GM21526 (cell line): ENCODE data around the gene GSG1L.

Experiments used
- ATAC-seq: cut with Tn5 transposase; IDR thresholded peaks from one replicate; pipeline ENCODE4 v1.9.1; 2021; ENCODE audit warnings: moderate library complexity; ENCODE audit not compliant: unreplicated experiment, low FRiP score

Gene GSG1L

GRCh38 chr16:28067604-28068379, 4.3 kb upstream of the GSG1L start:
- ATAC-seq, result no peak

- no peak for ATAC-seq
Observed at GRCh38 chr16:28064706-28065249, 1.3 kb upstream of the GSG1L start.

GRCh38 chr16:28064150-28064549, 636 bp upstream of the GSG1L start:
- ATAC-seq, result no peak

DNA sequence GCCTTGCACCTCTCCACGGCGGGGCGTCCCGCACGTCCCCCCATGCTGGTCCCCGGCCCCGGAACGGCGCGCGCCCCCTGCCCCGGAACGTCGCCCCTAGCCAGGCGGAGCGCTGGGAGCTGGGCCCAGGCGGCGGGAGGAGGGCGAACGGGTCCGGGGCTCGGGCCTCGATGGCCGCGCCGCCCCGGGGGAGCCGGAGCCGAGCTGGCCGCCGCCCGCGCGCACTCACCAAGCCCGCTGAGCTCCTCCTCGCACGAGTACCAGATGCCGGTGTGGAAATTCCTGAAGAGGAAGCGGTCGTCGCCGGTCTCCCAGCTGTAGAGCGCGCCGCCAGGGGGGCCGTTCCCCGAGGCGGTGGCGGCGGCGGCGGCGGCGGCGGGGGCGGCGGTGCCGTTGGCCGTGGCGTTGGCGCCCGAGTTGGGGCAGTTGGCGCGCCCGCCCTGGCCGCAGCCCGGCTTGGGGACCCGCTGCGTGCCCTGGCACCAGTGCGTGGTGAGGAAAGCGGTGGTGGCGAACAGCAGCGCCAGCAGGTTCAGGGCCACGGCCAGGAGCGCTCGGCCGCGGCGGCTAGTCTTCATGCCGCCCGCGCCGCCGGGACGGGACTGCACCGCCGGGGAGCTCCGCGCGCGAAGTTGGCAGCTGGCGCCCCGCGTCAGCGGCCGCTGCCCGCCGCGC, 530 bp downstream of the GSG1L start:
- no peak for ATAC-seq

DNA sequence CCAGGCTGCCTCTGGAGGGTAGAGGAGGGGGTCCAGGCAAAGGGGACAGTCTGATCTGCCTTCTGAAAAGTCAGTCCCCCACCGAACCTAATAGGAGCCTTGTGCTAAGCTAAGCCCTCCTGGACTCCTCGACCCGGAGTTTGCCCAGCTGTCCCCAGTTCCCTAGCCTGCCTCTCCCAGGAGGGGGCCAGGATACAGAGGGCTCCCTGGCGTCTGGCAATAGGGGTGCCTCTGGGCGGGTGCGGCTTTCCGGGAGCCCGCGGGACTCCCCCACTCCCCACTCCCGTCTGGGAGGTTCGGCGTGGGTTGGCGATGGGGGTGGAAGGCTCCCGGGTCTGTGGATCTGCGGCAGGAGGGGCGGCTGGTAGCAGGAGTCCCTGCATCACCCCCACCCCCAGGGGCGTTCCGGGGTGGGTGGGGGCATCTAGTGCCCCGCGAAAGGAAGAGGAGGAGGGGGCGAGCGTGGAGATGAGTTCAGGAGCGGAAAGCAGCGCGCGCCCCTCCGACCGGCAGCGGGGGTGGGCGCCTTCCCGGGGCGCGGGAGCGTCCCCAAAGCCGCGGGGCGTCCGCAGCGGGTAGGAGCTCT, 1.2 kb downstream of the GSG1L start:
- no peak for ATAC-seq

DNA sequence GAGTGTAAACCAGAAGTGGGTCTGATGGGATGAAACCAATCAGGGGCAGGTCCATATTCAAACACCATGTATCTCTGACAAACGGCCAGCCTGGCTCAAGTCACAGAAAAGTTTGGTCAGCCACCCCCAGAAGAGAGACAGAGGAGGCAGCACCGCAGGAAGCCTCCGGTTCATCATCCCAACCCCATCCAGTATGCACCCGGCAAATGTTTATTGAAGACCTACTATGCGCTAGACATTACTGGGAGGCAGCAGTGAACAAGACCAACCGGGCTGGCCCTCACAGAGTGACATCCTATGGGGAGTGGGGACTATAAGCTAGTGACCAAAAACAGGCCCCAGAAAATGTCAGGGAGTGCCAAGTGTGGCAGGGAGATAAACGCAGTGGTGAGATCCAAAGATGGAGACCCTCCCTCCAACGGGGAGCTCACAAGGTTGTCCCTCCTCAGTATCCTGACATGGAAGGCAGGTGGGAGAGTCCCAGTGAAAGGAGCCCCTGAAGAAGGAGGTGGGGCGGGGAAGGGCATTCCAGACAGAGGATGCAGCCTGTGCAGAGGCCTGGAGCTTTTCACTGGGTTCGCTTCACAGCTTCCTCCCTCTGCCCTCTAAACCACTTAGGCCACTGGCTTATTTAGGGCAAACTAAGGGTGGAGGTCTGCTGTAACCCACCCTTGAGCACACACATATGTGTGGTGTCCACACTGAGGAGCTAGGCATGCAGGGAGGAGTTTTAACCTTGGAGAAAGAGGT, 2.0 kb downstream of the GSG1L start:
- ATAC-seq, result no peak

DNA sequence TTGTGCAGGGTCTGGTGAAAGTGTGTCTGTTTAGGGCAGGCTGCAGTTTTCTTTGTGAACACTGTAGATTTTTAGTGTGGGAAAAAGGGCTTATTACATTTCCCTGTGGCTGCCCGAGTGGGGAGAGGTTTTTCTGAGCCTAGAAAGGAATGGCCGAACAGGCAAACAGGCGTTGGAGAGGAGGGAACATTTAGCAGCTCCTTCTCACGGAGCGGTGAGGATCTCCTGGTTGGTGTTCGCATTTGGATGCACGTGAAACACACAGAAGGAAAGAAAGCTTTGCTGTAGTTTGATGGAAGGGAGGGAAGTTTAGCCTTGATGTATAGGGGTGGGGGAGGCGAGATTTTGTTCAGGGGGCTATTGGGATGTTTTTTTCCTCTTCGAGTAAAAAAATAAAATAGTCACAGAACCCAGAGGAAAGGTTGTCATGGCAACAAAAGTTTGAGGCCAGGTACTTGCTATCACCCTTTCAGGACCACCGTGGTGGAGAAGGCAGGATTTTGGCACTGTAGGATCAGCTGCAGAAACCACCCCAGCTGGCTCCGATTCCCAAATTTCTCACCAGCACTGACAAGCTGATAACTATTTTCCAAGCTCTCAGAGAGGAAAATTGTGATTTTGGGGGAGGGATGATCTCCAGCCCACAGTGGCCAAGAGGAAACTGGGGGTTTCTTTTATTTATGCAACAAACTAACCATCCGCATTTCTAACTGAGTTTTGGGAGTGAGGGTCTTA, 3.5 kb downstream of the GSG1L start:
- ATAC-seq, result no peak

- ATAC-seq, result no peak
Observed at GRCh38 chr16:28058839-28059589, 4.5 kb downstream of the GSG1L start.

DNA sequence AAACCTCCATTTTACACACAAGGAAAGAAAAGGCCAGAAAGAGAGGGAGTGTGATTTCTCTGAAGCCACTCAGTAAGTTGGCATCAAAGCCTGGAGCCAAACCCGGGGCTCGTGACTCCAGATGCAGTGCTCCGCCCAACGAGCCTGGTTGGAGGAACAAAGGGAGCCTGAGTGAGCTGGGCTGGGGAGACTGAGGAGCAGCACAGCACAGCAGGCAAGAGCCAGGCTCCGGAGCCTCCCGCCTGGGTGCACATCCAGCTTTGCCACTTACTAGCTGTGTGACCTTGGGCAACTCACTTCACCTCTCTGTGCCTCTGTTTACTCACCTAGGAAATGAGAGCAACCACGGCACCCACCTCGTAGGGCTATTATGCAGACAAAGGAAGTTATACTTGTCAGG, 5.6 kb downstream of the GSG1L start:
- no peak for ATAC-seq

GRCh38 chr16:28053461-28053860, 10.1 kb downstream of the GSG1L start:
- no peak for ATAC-seq

GRCh38 chr16:28052274-28053128, 11.0 kb downstream of the GSG1L start:
- no peak for ATAC-seq

DNA sequence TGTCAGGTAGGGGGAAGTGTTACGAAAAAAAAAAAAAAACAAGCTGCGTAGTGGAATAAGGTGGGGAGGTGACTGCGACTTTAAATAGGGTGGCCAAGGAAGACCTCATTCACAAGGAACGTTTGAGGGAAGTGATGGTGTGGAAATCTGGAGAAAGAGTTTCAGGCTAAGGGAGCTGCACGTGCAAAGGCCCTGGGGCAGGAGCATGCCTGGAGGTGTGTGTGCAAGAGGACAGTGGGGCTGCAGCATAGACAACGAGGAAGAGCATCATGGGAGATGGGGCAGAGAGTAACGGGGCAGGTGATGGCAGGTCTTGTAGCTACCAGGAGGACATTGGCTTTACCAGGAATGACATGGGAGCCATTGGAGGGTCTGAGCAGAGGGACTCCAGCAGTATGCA, 12.0 kb downstream of the GSG1L start:
- ATAC-seq, result no peak

GRCh38 chr16:28042811-28043210, 20.7 kb downstream of the GSG1L start:
- no peak for ATAC-seq

- no peak for ATAC-seq
Observed at GRCh38 chr16:28041615-28042014, 21.9 kb downstream of the GSG1L start.

- no peak for ATAC-seq
Observed at GRCh38 chr16:28040039-28040438, 23.5 kb downstream of the GSG1L start.

DNA sequence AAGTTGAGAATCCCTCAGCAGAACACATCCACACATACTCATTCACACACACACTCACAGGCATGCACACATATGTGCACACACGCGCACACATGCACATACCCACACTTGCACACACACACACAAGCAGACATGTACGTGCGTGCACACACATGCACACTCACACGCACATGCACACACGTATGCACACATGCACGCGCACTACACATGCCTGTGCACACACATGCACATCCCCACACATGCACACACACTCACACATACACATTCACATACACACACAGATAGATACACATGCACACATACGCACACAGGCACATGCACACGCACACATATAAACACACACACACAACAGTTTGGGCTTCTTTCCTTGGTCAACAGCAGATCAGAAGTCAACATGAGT, 24.0 kb downstream of the GSG1L start:
- no peak for ATAC-seq

DNA sequence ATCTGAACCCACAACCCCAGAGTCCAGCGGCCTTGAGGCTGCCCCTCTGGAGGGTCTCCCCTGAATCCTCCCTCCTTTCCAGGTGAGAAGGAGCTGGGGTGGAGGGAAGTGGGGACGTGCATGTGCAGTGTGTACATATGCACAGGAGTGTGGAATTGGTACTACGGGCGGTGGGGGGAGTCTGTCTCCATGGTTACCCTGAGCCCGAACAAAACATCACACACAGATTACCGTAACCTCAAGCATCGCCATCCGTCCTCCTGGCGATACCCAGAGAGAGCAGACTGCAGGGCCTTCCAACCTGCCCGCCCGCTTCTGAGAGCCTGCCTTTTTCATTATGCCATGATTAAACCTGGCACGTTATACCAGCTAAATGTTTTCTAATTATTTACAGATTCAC, 25.1 kb downstream of the GSG1L start:
- ATAC-seq, result no peak

- no peak for ATAC-seq
Observed at GRCh38 chr16:28035866-28036393, 27.6 kb downstream of the GSG1L start.
